IgD-negative memory B cell (primary cell): ENCODE results near the gene SLC18A3. TPM values are rescaled to one million over a fixed set of nuclear protein-coding genes. Genes with fewer than 3 reads are reported as not detected.

Experiments used
- H3K27ac Mint-ChIP-seq, 3 donors: one replicate each; pipeline ENCODE4 v1.8.0; 2020 to 2022; ENCODE audit warnings: mild to moderate bottlenecking in 3 of 3, mixed read lengths in 3 of 3, moderate library complexity in 1 of 3
- H3K27me3 Mint-ChIP-seq: one replicate; pipeline ENCODE4 v1.8.0; 2021; ENCODE audit warnings: mixed read lengths
- H3K36me3 Mint-ChIP-seq: one replicate; pipeline ENCODE4 v1.8.0; 2020; ENCODE audit warnings: mild to moderate bottlenecking, mixed read lengths
- H3K4me1 Mint-ChIP-seq, 3 donors: one replicate each; pipeline ENCODE4 v1.8.0; 2020 to 2022; ENCODE audit warnings: mixed read lengths in 3 of 3, mild to moderate bottlenecking in 1 of 3
- H3K4me3 Mint-ChIP-seq, 4 donors: one replicate each; pipeline ENCODE4 v1.8.0; 2020 to 2022; ENCODE audit warnings: mild to moderate bottlenecking in 4 of 4, mixed read lengths in 4 of 4, moderate library complexity in 3 of 4
- H3K9me3 Mint-ChIP-seq, 3 donors: one replicate each; pipeline ENCODE4 v1.8.0; 2020 to 2021; ENCODE audit warnings: mixed read lengths in 3 of 3, mild to moderate bottlenecking in 1 of 3
- polyA plus RNA-seq: library from polyadenylated mRNA; unstranded; fragments of 300-500 nt; fragmentation: Illumina TruSeq; gene quantifications from one replicate; pipeline ENCODE4 v1.2.3, GENCODE V29; 2021

Gene SLC18A3
- polyA plus RNA-seq, 1 donor from 2014 or later, result not detected

GRCh38 chr10:49644035-49644646 is 34.0 kb downstream of the SLC18A3 start:
- no peaks in the 10 kb centered on the region for H3K9me3 Mint-ChIP-seq
- H3K4me1 Mint-ChIP-seq, result peaks cover 0 to 2% (median 1%) of the 10 kb centered on the region in 3 donors
- peaks cover 33% of the 10 kb centered on the region for H3K27me3 Mint-ChIP-seq
- H3K4me3 Mint-ChIP-seq, result no peak overlapping the region
- H3K27ac Mint-ChIP-seq, result no peak overlapping the region
- H3K36me3 Mint-ChIP-seq, result peaks cover 2% of the 10 kb centered on the region

GRCh38 chr10:49645417-49645816 is 35.3 kb downstream of the SLC18A3 start:
- peaks cover 2% of the 10 kb centered on the region for H3K36me3 Mint-ChIP-seq
- H3K27ac Mint-ChIP-seq, result no peak overlapping the region
- H3K4me3 Mint-ChIP-seq, result no peak overlapping the region
- H3K9me3 Mint-ChIP-seq, result no peaks in the 10 kb centered on the region
- peaks cover 32% of the 10 kb centered on the region for H3K27me3 Mint-ChIP-seq
- H3K4me1 Mint-ChIP-seq, result peaks cover 2 to 11% (median 7%) of the 10 kb centered on the region in 3 donors

GRCh38 chr10:49645871-49646870 is 36.1 kb downstream of the SLC18A3 start:
- Mint-ChIP-seq H3K36me3 (peaks cover 2% of the 10 kb centered on the region), H3K4me3 (no peak overlapping the region), H3K27ac (no peak overlapping the region), H3K27me3 (peaks cover 34% of the 10 kb centered on the region), H3K9me3 (no peaks in the 10 kb centered on the region), H3K4me1 (peaks cover 2 to 11% (median 7%) of the 10 kb centered on the region in 3 donors)

GRCh38 chr10:49647554-49647953 is 37.4 kb downstream of the SLC18A3 start:
- Mint-ChIP-seq H3K4me1 (peaks cover 2 to 11% (median 7%) of the 10 kb centered on the region in 3 donors), H3K36me3 (no peaks in the 10 kb centered on the region), H3K4me3 (no peak overlapping the region), H3K27ac (no peak overlapping the region), H3K27me3 (peaks cover 38% of the 10 kb centered on the region), H3K9me3 (no peaks in the 10 kb centered on the region)

GRCh38 chr10:49647985-49648795 is 38.1 kb downstream of the SLC18A3 start:
- H3K4me1 Mint-ChIP-seq, result peaks cover 2 to 11% (median 7%) of the 10 kb centered on the region in 3 donors
- H3K4me3 Mint-ChIP-seq, result no peak overlapping the region
- H3K9me3 Mint-ChIP-seq, result no peaks in the 10 kb centered on the region
- H3K36me3 Mint-ChIP-seq, result no peaks in the 10 kb centered on the region
- H3K27ac Mint-ChIP-seq, result no peak overlapping the region
- peaks cover 37% of the 10 kb centered on the region for H3K27me3 Mint-ChIP-seq

- peaks cover 2 to 11% (median 7%) of the 10 kb centered on the region in 3 donors for H3K4me1 Mint-ChIP-seq
- no peak overlapping the region for H3K27ac Mint-ChIP-seq
- H3K27me3 Mint-ChIP-seq, result peaks cover 36% of the 10 kb centered on the region
- peak overlapping the region in 3 of 4 donors; percentile 30 to 74 (median 34) for H3K4me3 Mint-ChIP-seq
- no peaks in the 10 kb centered on the region for H3K9me3 Mint-ChIP-seq
- no peaks in the 10 kb centered on the region for H3K36me3 Mint-ChIP-seq
Measured at GRCh38 chr10:49649294-49649693, 39.2 kb downstream of the SLC18A3 start.

GRCh38 chr10:49649936-49650723 is 40.0 kb downstream of the SLC18A3 start:
- Mint-ChIP-seq H3K9me3 (no peaks in the 10 kb centered on the region), H3K4me3 (peak overlapping the region in 2 of 4 donors; percentile 74 to 76), H3K27me3 (peaks cover 29% of the 10 kb centered on the region), H3K4me1 (peaks cover 2 to 11% (median 7%) of the 10 kb centered on the region in 3 donors), H3K27ac (no peak overlapping the region), H3K36me3 (no peaks in the 10 kb centered on the region)

GRCh38 chr10:49650724-49651034 is 40.6 kb downstream of the SLC18A3 start:
- H3K4me1 Mint-ChIP-seq, result peaks cover 2 to 11% (median 7%) of the 10 kb centered on the region in 3 donors
- H3K9me3 Mint-ChIP-seq, result no peaks in the 10 kb centered on the region
- H3K4me3 Mint-ChIP-seq, result peak overlapping the region in 1 of 4 donors; percentile 52
- H3K27ac Mint-ChIP-seq, result no peak overlapping the region
- no peaks in the 10 kb centered on the region for H3K36me3 Mint-ChIP-seq
- peaks cover 29% of the 10 kb centered on the region for H3K27me3 Mint-ChIP-seq

GRCh38 chr10:49651039-49651835 is 41.1 kb downstream of the SLC18A3 start:
- Mint-ChIP-seq H3K27ac (no peak overlapping the region), H3K9me3 (no peaks in the 10 kb centered on the region), H3K27me3 (peaks cover 29% of the 10 kb centered on the region), H3K4me3 (no peak overlapping the region), H3K36me3 (no peaks in the 10 kb centered on the region), H3K4me1 (peaks cover 2 to 11% (median 7%) of the 10 kb centered on the region in 3 donors)

GRCh38 chr10:49651917-49652316 is 41.8 kb downstream of the SLC18A3 start:
- peaks cover 29% of the 10 kb centered on the region for H3K27me3 Mint-ChIP-seq
- no peaks in the 10 kb centered on the region for H3K9me3 Mint-ChIP-seq
- H3K27ac Mint-ChIP-seq, result no peak overlapping the region
- no peak overlapping the region for H3K4me3 Mint-ChIP-seq
- H3K36me3 Mint-ChIP-seq, result no peaks in the 10 kb centered on the region
- H3K4me1 Mint-ChIP-seq, result peaks cover 2 to 11% (median 7%) of the 10 kb centered on the region in 3 donors

GRCh38 chr10:49652421-49653272 is 42.5 kb downstream of the SLC18A3 start:
- no peak overlapping the region for H3K27ac Mint-ChIP-seq
- peaks cover 2 to 11% (median 7%) of the 10 kb centered on the region in 3 donors for H3K4me1 Mint-ChIP-seq
- peaks cover 24% of the 10 kb centered on the region for H3K27me3 Mint-ChIP-seq
- peaks cover 0 to 4% (median 0%) of the 10 kb centered on the region in 3 donors for H3K9me3 Mint-ChIP-seq
- peak overlapping the region in 1 of 4 donors; percentile 9 for H3K4me3 Mint-ChIP-seq
- H3K36me3 Mint-ChIP-seq, result no peaks in the 10 kb centered on the region

- Mint-ChIP-seq H3K9me3 (peaks cover 0 to 4% (median 0%) of the 10 kb centered on the region in 3 donors), H3K27me3 (peaks cover 21% of the 10 kb centered on the region), H3K4me3 (no peak overlapping the region), H3K27ac (no peak overlapping the region), H3K4me1 (peaks cover 2 to 11% (median 7%) of the 10 kb centered on the region in 3 donors), H3K36me3 (no peaks in the 10 kb centered on the region)
Measured at GRCh38 chr10:49653273-49653929, 43.3 kb downstream of the SLC18A3 start.
